Measurements from ENCODE around the gene SHLD1. TPM values are rescaled to one million over a fixed set of nuclear protein-coding genes. Genes with fewer than 3 reads are reported as not detected.
"Not testable (repeated sequence)": the region's sequence is repeated elsewhere in the genome, so short reads cannot be mapped to it uniquely, and the experiment has no call there.

The SHLD1 gene
- polyA plus RNA-seq (ENCODE audit: low read depth in 6 of 6) = 10 to 100 TPM; 14.0 to 43.9 (median 30.8) TPM

- peaks cover 0 to 8% of the 10 kb centered on the region in 2 donors for H3K36me3 Mint-ChIP-seq
- peaks cover 14 to 36% (median 34%) of the 10 kb centered on the region in 3 donors for H3K4me1 Mint-ChIP-seq
- DNase-seq = peak; percentile 76
- no peaks in the 10 kb centered on the region for H3K9me3 Mint-ChIP-seq
- H3K27me3 Mint-ChIP-seq = peaks cover 0 to 4% (median 0%) of the 10 kb centered on the region in 3 donors
- peak within 1 kb of the TSS; percentile 74 to 98 (median 96) for H3K27ac Mint-ChIP-seq
- H3K4me3 Mint-ChIP-seq = peak within 1 kb of the TSS; percentile 87 to 99 (median 94)
- ATAC-seq (ENCODE audit: low read depth in 2 of 2) = peak; percentile 99
Measured at GRCh38 chr20:5749952-5750779, at the start of gene SHLD1. Gene SHLD1, plus strand, starts transcription at chr20:5750401. Its CDS starts 22,465 bp downstream, at chr20:5772866.

GRCh38 chr20:5702339-5702738 is 47.9 kb upstream of the SHLD1 start:
- not testable (repeated sequence) for H3K27ac Mint-ChIP-seq; H3K9me3 Mint-ChIP-seq; DNase-seq; ATAC-seq (ENCODE audit: low read depth in 2 of 2); H3K4me1 Mint-ChIP-seq; H3K36me3 Mint-ChIP-seq; H3K4me3 Mint-ChIP-seq
- peaks cover 7 to 16% (median 8%) of the 10 kb centered on the region in 3 donors for H3K27me3 Mint-ChIP-seq

- Mint-ChIP-seq H3K9me3 (no peaks in the 10 kb centered on the region), H3K27ac (no peak overlapping the region), H3K4me3 (no peak overlapping the region)
Measured at GRCh38 chr20:5703681-5704101, 46.5 kb upstream of the SHLD1 start.

GRCh38 chr20:5705827-5706226 is 44.4 kb upstream of the SHLD1 start:
- Mint-ChIP-seq H3K9me3 (no peaks in the 10 kb centered on the region), H3K4me3 (no peak overlapping the region), H3K27ac (no peak overlapping the region), H3K27me3 (peaks cover 7 to 16% (median 13%) of the 10 kb centered on the region in 3 donors), H3K36me3 (no peaks in the 10 kb centered on the region), H3K4me1 (peaks cover 0 to 4% (median 0%) of the 10 kb centered on the region in 3 donors)
- DNase-seq (no peak), ATAC-seq (ENCODE audit: low read depth in 2 of 2) (no peak)

More at GRCh38 chr20:5703681-5704101, 46.5 kb upstream of the SHLD1 start:
- DNase-seq (no peak), ATAC-seq (ENCODE audit: low read depth in 2 of 2) (no peak)
- no peaks in the 10 kb centered on the region for H3K36me3 Mint-ChIP-seq
- H3K27me3 Mint-ChIP-seq = peaks cover 7 to 16% (median 8%) of the 10 kb centered on the region in 3 donors
- peaks cover 0 to 4% (median 0%) of the 10 kb centered on the region in 3 donors for H3K4me1 Mint-ChIP-seq

- peaks cover 0 to 4% (median 0%) of the 10 kb centered on the region in 3 donors for H3K4me1 Mint-ChIP-seq
- no peak overlapping the region for H3K27ac Mint-ChIP-seq
- H3K36me3 Mint-ChIP-seq = no peaks in the 10 kb centered on the region
Measured at GRCh38 chr20:5706797-5707196, 43.4 kb upstream of the SHLD1 start.

GRCh38 chr20:5710551-5710950 is 39.6 kb upstream of the SHLD1 start:
- Mint-ChIP-seq H3K9me3 (peaks cover 0 to 5% (median 2%) of the 10 kb centered on the region in 7 donors), H3K4me3 (no peak overlapping the region), H3K36me3 (peaks cover 0 to 12% of the 10 kb centered on the region in 2 donors), H3K4me1 (peaks cover 10 to 11% (median 11%) of the 10 kb centered on the region in 3 donors), H3K27ac (no peak overlapping the region), H3K27me3 (peaks cover 12 to 30% (median 23%) of the 10 kb centered on the region in 3 donors)
- no peak for DNase-seq
- no peak for ATAC-seq (ENCODE audit: low read depth in 2 of 2)

More at GRCh38 chr20:5706797-5707196, 43.4 kb upstream of the SHLD1 start:
- no peak overlapping the region for H3K4me3 Mint-ChIP-seq
- no peaks in the 10 kb centered on the region for H3K9me3 Mint-ChIP-seq
- peaks cover 7 to 16% (median 13%) of the 10 kb centered on the region in 3 donors for H3K27me3 Mint-ChIP-seq
- DNase-seq = no peak
- ATAC-seq (ENCODE audit: low read depth in 2 of 2) = no peak

- DNase-seq = peak; percentile 67
- H3K27ac Mint-ChIP-seq = peak overlapping the region; percentile 2 to 97 (median 88)
- H3K4me3 Mint-ChIP-seq = peak overlapping the region in 2 of 8 donors; percentile 14 to 21
- peaks cover 17 to 46% (median 24%) of the 10 kb centered on the region in 3 donors for H3K27me3 Mint-ChIP-seq
- H3K9me3 Mint-ChIP-seq = peaks cover 0 to 11% (median 4%) of the 10 kb centered on the region in 7 donors
- peaks cover 0 to 20% of the 10 kb centered on the region in 2 donors for H3K36me3 Mint-ChIP-seq
- ATAC-seq (ENCODE audit: low read depth in 2 of 2) = peak; percentile 95 to 97
- H3K4me1 Mint-ChIP-seq = peaks cover 18 to 23% (median 20%) of the 10 kb centered on the region in 3 donors
Measured at GRCh38 chr20:5714261-5715041, 35.8 kb upstream of the SHLD1 start.

- Mint-ChIP-seq H3K4me3 (peak overlapping the region in 2 of 8 donors; percentile 14 to 21), H3K27ac (peak overlapping the region in 5 of 6 donors; percentile 71 to 97 (median 88)), H3K36me3 (peaks cover 0 to 20% of the 10 kb centered on the region in 2 donors), H3K9me3 (peaks cover 0 to 11% (median 4%) of the 10 kb centered on the region in 7 donors), H3K27me3 (peaks cover 17 to 47% (median 32%) of the 10 kb centered on the region in 3 donors), H3K4me1 (peaks cover 20 to 25% (median 21%) of the 10 kb centered on the region in 3 donors)
- ATAC-seq (ENCODE audit: low read depth in 2 of 2) (no peak), DNase-seq (no peak)
Measured at GRCh38 chr20:5715071-5715841, 34.9 kb upstream of the SHLD1 start.

GRCh38 chr20:5716953-5717352 is 33.2 kb upstream of the SHLD1 start:
- Mint-ChIP-seq H3K9me3 (peaks cover 0 to 11% (median 4%) of the 10 kb centered on the region in 7 donors), H3K27ac (no peak overlapping the region), H3K27me3 (peaks cover 17 to 47% (median 33%) of the 10 kb centered on the region in 3 donors), H3K4me3 (no peak overlapping the region), H3K4me1 (peaks cover 20 to 25% (median 21%) of the 10 kb centered on the region in 3 donors), H3K36me3 (peaks cover 0 to 20% of the 10 kb centered on the region in 2 donors)
- DNase-seq (no peak), ATAC-seq (ENCODE audit: low read depth in 2 of 2) (no peak)

- no peak for ATAC-seq (ENCODE audit: low read depth in 2 of 2)
- Mint-ChIP-seq H3K27ac (peak overlapping the region in 2 of 6 donors; percentile 0 to 8), H3K9me3 (peaks cover 0 to 11% (median 4%) of the 10 kb centered on the region in 7 donors), H3K36me3 (peaks cover 0 to 20% of the 10 kb centered on the region in 2 donors), H3K4me1 (peaks cover 19 to 23% (median 20%) of the 10 kb centered on the region in 3 donors), H3K4me3 (peak overlapping the region in 1 of 8 donors; percentile 63), H3K27me3 (peaks cover 16 to 31% (median 28%) of the 10 kb centered on the region in 3 donors)
- DNase-seq = no peak
Measured at GRCh38 chr20:5718896-5719595, 31.2 kb upstream of the SHLD1 start.

GRCh38 chr20:5719861-5720403 is 30.3 kb upstream of the SHLD1 start:
- Mint-ChIP-seq H3K27ac (no peak overlapping the region), H3K27me3 (peaks cover 13 to 23% (median 20%) of the 10 kb centered on the region in 3 donors), H3K36me3 (peaks cover 0 to 14% of the 10 kb centered on the region in 2 donors), H3K9me3 (peaks cover 0 to 11% (median 4%) of the 10 kb centered on the region in 7 donors), H3K4me3 (no peak overlapping the region), H3K4me1 (peaks cover 10 to 14% (median 11%) of the 10 kb centered on the region in 3 donors)
- DNase-seq (no peak), ATAC-seq (ENCODE audit: low read depth in 2 of 2) (no peak)

GRCh38 chr20:5720696-5721095 is 29.5 kb upstream of the SHLD1 start:
- ATAC-seq (ENCODE audit: low read depth in 2 of 2) (no peak), DNase-seq (no peak)
- Mint-ChIP-seq H3K4me1 (peaks cover 9 to 13% (median 10%) of the 10 kb centered on the region in 3 donors), H3K27ac (no peak overlapping the region), H3K27me3 (peaks cover 13 to 23% (median 20%) of the 10 kb centered on the region in 3 donors), H3K4me3 (no peak overlapping the region), H3K9me3 (peaks cover 0 to 5% (median 2%) of the 10 kb centered on the region in 7 donors), H3K36me3 (peaks cover 0 to 7% of the 10 kb centered on the region in 2 donors)

Data from naive B cell (primary cell).